HG03460 (cell line): Measurements from ENCODE around the gene ZNF830.
"Not testable (repeated sequence)": the region's sequence is repeated elsewhere in the genome, so short reads cannot be mapped to it uniquely, and the experiment has no call there.

Experiments
- ATAC-seq: cut with Tn5 transposase; IDR thresholded peaks from one replicate; pipeline ENCODE4 v1.9.1; 2021; ENCODE audit not compliant: unreplicated experiment

Gene ZNF830, protein sequence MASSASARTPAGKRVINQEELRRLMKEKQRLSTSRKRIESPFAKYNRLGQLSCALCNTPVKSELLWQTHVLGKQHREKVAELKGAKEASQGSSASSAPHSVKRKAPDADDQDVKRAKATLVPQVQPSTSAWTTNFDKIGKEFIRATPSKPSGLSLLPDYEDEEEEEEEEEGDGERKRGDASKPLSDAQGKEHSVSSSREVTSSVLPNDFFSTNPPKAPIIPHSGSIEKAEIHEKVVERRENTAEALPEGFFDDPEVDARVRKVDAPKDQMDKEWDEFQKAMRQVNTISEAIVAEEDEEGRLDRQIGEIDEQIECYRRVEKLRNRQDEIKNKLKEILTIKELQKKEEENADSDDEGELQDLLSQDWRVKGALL

GRCh38 chr17:34961093-34961911, at the start of gene ZNF830, which contains the start of gene CCT6B:
TSS of gene ZNF830 (plus strand) at chr17:34961540. CDS start at chr17:34961567, 27 bp downstream.
TSS of gene CCT6B (minus strand) at chr17:34961460. CDS start at chr17:34961393, 67 bp downstream.
- peak; percentile 94 for ATAC-seq

GRCh38 chr17:34913001-34913400, 48.3 kb upstream of the ZNF830 start:
- ATAC-seq = no peak

DNA sequence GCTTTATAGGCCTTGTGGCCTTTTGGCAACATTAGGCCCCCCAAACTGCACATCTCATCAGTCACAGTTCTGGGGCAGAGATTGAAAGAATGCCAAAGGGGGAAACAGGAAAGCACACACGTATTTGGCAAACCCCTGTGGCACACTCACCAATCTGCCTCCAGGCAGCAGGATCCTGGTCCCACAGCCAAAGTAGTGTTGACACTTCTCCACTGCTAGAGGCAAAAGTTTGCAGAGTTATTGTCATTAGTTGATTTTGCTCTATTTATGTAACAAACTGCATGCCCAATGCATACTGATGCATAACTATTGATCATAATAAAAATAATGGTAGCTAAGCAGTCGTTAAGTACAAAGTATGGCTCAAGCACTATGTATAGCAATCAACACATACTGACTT, 45.2 kb upstream of the ZNF830 start:
- ATAC-seq = no peak

DNA sequence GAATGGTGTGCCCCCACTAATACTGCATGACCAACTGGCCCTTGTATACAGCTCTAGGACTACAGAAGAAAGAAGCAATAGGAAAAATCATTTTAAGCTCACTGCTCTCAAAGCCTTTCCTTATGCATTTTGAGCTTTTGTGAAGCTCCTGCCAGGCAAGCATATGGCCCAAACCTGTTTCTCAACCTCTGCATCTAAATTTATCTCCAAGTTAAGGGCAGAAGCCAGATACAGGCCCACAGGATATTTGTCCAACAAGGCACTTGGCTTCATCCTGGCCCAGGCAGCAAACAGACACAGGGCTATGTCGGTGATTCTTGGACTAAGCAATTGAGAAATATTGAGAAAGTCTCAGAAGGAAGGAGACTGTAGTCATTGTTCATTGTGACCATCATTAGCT, 44.0 kb upstream of the ZNF830 start:
- ATAC-seq = no peak

DNA sequence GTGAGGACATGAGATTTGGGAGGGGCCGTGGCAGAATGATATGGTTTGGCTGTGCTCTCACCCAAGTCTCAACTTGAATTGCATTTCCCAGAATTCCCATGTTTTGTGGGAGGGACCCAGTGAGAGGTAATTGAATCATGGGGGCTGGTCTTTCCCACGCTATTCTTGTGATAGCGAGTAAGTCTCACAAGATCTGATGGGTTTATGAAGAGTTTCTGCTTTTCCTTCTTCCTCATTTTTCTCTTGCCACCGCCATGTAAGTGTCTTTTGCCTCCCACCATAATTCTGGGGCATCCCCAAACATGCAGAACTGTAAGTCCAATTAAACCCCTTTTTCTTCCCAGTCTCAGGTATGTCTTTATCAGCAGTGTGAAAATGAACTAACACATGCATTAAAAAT, 40.7 kb upstream of the ZNF830 start:
- ATAC-seq = no peak

- no peak for ATAC-seq
These were observed 34.7 kb upstream of the ZNF830 start for GRCh38 chr17:34926661-34927060.

DNA sequence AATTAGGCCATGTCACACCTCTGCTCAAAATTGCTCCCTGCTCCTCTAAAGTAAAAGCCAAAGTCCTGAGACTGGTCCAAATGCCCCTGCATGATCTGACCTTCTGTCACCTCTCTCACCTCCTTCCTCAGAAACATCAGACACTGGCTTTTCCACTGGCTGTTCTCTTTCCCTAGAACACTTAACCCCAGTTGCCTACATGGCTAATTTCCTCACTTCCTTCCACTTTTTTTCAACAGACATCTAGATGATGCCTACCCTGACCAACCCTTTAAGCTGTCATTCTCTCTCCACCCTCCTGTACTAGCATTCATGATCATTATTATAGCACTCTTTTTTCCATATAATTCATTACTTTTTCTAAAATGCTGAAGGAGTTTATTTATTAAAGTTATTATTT, 31.1 kb upstream of the ZNF830 start:
- ATAC-seq = no peak

GRCh38 chr17:34950780-34951179, 10.6 kb upstream of the ZNF830 start:
- ATAC-seq = not testable (repeated sequence)

GRCh38 chr17:34958438-34958837, 2.9 kb upstream of the ZNF830 start:
- no peak for ATAC-seq

DNA sequence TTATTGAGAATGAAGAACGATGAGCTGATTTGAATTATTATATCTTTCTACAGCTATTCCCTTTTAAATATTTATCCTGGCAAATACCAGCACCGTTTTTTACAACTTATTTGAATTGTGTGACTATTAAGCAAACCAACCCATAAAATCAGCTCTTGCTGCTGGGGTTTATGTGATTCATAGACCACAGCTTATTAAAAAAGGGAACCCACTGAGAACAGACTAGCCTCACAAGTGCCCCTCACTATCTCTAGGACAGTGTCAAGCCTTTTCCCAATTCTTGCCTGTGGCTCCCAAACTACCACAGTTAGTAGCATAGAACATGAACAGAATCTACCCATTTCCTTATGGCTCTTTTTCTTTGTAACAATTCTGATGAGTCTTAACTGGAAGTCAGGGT, 12.8 kb downstream of the ZNF830 start:
- no peak for ATAC-seq

DNA sequence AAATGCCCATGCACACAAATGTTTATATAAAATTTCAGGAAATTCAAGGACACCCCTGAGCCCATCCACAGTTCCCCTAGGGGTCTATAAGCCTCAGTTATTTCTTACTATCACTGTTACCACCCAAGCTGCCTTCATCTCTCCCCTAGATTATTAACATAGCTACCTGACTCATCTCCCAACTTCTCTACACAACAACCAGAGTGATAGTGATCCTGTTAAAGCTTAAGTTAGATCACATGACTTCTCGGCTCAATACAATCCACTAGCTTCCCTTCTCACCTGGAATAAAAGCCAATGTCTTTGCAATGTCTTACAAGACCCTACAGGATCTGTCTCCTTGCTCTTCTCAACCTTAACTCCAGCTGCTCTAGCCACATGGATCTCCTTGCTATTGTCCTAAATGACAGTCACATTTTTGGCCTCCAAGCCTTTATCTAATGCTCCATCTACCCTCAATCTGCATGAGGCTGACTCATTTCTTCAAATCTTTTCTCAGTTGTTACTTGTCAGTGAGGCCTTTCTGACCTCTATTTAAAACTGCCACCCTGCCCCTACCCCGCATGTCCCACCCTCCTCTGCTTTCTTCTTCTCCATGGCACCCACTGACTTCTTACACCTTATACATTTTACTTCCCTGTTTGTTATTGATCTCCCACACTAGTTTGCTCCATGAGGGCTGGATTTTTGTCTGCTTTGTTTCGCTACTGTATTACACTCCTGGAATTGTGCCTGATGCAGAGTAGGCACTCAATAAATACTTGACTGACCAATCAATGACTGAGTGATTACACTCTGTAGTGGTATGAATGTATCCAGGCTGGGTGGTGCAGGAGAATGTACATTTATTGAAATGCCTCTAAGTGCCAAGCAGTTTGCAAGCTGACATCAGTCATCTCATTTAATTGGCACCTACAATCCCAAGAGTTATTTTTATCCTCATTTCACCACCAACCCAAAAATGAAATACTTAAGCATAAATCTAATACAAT, 13.8 kb downstream of the ZNF830 start:
- no peak for ATAC-seq

GRCh38 chr17:34979153-34979552, 17.8 kb downstream of the ZNF830 start:
- ATAC-seq = no peak

DNA sequence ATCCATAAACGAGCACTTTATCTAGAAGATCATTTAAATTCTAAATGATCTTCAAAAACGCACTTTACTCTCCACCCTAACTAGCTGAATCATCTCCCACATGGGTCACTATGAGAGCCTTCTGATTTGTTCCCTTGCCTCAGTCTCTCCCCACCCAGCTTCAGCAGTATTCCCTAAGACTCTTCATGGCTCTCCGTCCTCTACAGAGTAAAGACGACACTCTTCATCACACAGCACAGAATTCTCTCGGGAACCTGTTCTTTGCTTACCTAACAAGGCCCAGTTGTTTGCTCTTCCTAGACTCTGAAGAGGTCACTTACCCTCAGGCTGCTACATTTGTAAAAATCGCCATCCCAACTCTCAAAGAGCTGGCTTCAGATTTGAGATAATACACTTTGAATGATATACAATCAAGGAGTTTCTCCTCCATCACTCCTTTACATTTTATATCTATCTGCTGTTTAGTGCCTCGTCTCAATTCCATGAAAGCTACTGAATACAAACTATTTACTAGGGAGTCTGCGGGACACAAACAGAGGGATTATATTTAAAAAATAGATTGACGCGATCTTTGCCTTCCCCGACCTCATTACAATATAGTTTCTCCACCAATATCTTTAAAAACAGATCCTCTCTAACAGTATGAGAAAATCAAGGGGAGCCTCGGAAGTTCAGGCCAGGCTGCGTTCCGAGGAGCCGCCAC, 18.5 kb downstream of the ZNF830 start:
- no peak for ATAC-seq

- peak; percentile 79 for ATAC-seq
These were observed 19.0 kb downstream of the ZNF830 start, which contains the start of gene LIG3 for GRCh38 chr17:34980353-34980680. TSS of gene LIG3 (plus strand) at chr17:34980512. CDS start at chr17:34983006, 2,494 bp downstream.

GRCh38 chr17:34980681-34981537, 19.6 kb downstream of the ZNF830 start:
- peak; percentile 75 for ATAC-seq

GRCh38 chr17:34981538-34982241, 20.4 kb downstream of the ZNF830 start:
- ATAC-seq = no peak

DNA sequence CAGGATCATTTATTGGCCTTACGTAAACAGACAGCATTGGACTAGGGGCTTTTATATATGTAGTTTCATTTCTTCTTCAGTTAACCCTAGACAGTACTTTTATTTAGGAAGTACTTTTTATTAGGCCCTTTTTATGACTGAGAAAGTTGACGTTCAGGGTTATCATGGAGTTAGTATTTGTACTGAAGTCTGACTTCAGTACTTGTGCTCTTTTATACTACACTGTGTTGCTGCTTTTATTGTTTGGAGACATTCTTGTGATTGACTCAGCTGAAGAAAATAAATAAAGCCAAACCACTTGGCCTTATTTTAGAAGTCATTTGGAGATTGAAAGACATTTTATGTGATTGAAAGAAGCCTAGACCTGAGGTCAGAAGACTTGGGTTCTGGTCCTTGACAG, 25.9 kb downstream of the ZNF830 start:
- no peak for ATAC-seq

- no peak for ATAC-seq
These were observed 27.3 kb downstream of the ZNF830 start for GRCh38 chr17:34988644-34989043.

DNA sequence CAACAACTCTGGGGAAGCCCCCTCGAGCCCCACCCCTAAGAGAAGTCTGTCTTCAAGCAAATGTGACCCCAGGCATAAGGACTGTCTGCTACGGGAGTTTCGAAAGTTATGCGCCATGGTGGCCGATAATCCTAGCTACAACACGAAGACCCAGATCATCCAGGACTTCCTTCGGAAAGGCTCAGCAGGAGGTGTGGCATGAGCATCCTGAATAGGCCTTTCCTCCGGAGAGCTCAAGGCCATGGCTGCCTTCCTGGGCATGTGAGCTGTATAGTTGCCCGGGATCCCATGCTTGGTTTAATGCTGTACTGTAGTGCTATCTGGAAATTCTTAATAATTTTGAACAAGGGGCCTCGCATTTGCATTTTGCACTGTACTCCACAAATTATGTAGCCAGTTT, 28.1 kb downstream of the ZNF830 start:
- ATAC-seq = no peak
